Measurements from ENCODE around the gene CDC25B.
A peak's percentile ranks its signal among the peaks of the same experiment; 100 is the strongest.

The CDC25B gene

GRCh38 chr20:3815703-3816315 is 19.7 kb downstream of the CDC25B start:
- H3K4me3 ChIP-seq (ENCODE audit: low read depth, low read length), result no peak overlapping the region
- in situ Hi-C loops (cut with HindIII; ENCODE audit: low sequenced_read_pairs), result no loop called here
- no peak for DNase-seq (ENCODE audit: low read depth)
- no peak for TF ChIP-seq CTCF (IDR thresholded peaks at IDR 0.05; ENCODE audit: low read depth, low read length, missing control alignments)

GRCh38 chr20:3818155-3819151 is 22.3 kb downstream of the CDC25B start:
- in situ Hi-C loops (cut with HindIII; ENCODE audit: low sequenced_read_pairs), result no loop called here
- peak; percentile 59 for DNase-seq (ENCODE audit: low read depth)

GRCh38 chr20:3819411-3820047 is 23.4 kb downstream of the CDC25B start:
- no peak for DNase-seq (ENCODE audit: low read depth)
- TF ChIP-seq CTCF (IDR thresholded peaks at IDR 0.05; ENCODE audit: low read depth, low read length, missing control alignments), result no peak
- in situ Hi-C loops (cut with HindIII; ENCODE audit: low sequenced_read_pairs), result no loop called here

More at GRCh38 chr20:3818155-3819151, 22.3 kb downstream of the CDC25B start:
- TF ChIP-seq CTCF (IDR thresholded peaks at IDR 0.05; ENCODE audit: low read depth, low read length, missing control alignments), result peak; percentile 84
- no peak overlapping the region for H3K4me3 ChIP-seq (ENCODE audit: low read depth, low read length)

GRCh38 chr20:3820048-3820900 is 24.2 kb downstream of the CDC25B start, which contains the start of gene AP5S1:
AP5S1 (plus strand) TSS chr20:3820547; CDS start chr20:3822118, 1,571 bp downstream.
- in situ Hi-C loops (cut with HindIII; ENCODE audit: low sequenced_read_pairs), result no loop called here
- TF ChIP-seq CTCF (IDR thresholded peaks at IDR 0.05; ENCODE audit: low read depth, low read length, missing control alignments), result peak; percentile 89
- peak within 1 kb of the TSS; percentile 56 for H3K4me3 ChIP-seq (ENCODE audit: low read depth, low read length)
- peak; percentile 89 for DNase-seq (ENCODE audit: low read depth)

More at GRCh38 chr20:3819411-3820047, 23.4 kb downstream of the CDC25B start:
- peak overlapping the region; percentile 56 for H3K4me3 ChIP-seq (ENCODE audit: low read depth, low read length)

- no peak for DNase-seq (ENCODE audit: low read depth)
These were observed 25.0 kb downstream of the CDC25B start for GRCh38 chr20:3820901-3821727.

More at GRCh38 chr20:3820901-3821727, 25.0 kb downstream of the CDC25B start:
- TF ChIP-seq CTCF (IDR thresholded peaks at IDR 0.05; ENCODE audit: low read depth, low read length, missing control alignments), result no peak
- in situ Hi-C loops (cut with HindIII; ENCODE audit: low sequenced_read_pairs), result no loop called here
- H3K4me3 ChIP-seq (ENCODE audit: low read depth, low read length), result peak overlapping the region; percentile 56
